SU-DHL-6 (cell line): ENCODE results near the gene YIPF7.

Source experiments
- H2AFZ ChIP-seq: fragments of 200-600 bp; sonication (generic); 2 replicates; pipeline ENCODE4 v1.6.1; 2014; ENCODE audit warnings: low read depth, mild to moderate bottlenecking, moderate library complexity, mixed read lengths, antibody characterized with exemption, low read length; ENCODE audit not compliant: severe bottlenecking
- H3F3A ChIP-seq: fragments of 200-600 bp; shearing (Covaris generic); 2 replicates; pipeline ENCODE4 v1.6.0; 2016; ENCODE audit warnings: antibody characterized with exemption, mild to moderate bottlenecking; ENCODE audit not compliant: insufficient read depth
- H3K27ac ChIP-seq: fragments of 200-600 bp; sonication (generic); 2 replicates; pipeline ENCODE4 v1.5.1; 2016; ENCODE audit warnings: low read depth, mild to moderate bottlenecking, low read length, moderate library complexity, mixed read lengths
- H3K27me3 ChIP-seq: fragments of 200-600 bp; sonication (generic), shearing (Covaris generic); 2 replicates; pipeline ENCODE4 v1.6.0; 2014; ENCODE audit warnings: mild to moderate bottlenecking, low read length
- H3K36me3 ChIP-seq: fragments of 200-600 bp; sonication (generic); 2 replicates; pipeline ENCODE4 v1.6.1; 2014; ENCODE audit warnings: mild to moderate bottlenecking, low read length, mixed read lengths
- H3K4me2 ChIP-seq: fragments of 300-600, 200-600 bp; shearing (Covaris generic), sonication (generic); 2 replicates; pipeline ENCODE4 v1.6.0; 2014; ENCODE audit warnings: low read length, low read depth, mild to moderate bottlenecking; ENCODE audit not compliant: poor library complexity, severe bottlenecking
- H3K4me3 ChIP-seq: fragments of 200-600 bp; sonication (generic); 2 replicates; pipeline ENCODE4 v1.5.1; 2014; ENCODE audit warnings: antibody characterized with exemption, low read length, mild to moderate bottlenecking, mixed read lengths; ENCODE audit not compliant: insufficient read depth, poor library complexity, severe bottlenecking
- H3K79me2 ChIP-seq: fragments of 200-600 bp; sonication (generic); 2 replicates; pipeline ENCODE4 v1.6.1; 2014; ENCODE audit warnings: mild to moderate bottlenecking, low read length, moderate library complexity; ENCODE audit not compliant: insufficient read depth
- H3K9ac ChIP-seq: fragments of 200-600 bp; sonication (generic); 2 replicates; pipeline ENCODE4 v1.7.0; 2014; ENCODE audit warnings: mild to moderate bottlenecking, low read length
- H3K9me2 ChIP-seq: fragments of 200-600 bp; sonication (generic); replicated peaks from 2 replicates; pipeline ENCODE4 v1.6.1; 2014; ENCODE audit warnings: low read length; ENCODE audit not compliant: insufficient read depth
- H3K9me3 ChIP-seq: fragments of 200-600 bp; sonication (generic); 2 replicates; pipeline ENCODE4 v1.6.1; 2014; ENCODE audit warnings: low read length, mixed read lengths; ENCODE audit not compliant: insufficient read depth
- H4K20me1 ChIP-seq: fragments of 200-600 bp; sonication (generic); 2 replicates; pipeline ENCODE4 v1.6.1; 2014; ENCODE audit warnings: low read depth, mild to moderate bottlenecking, antibody characterized with exemption, low read length, moderate library complexity, mixed read lengths
- EZH2phosphoT487 ChIP-seq: fragments of 200-600 bp; sonication (generic), shearing (Covaris generic); conservative IDR thresholded peaks from 2 replicates; pipeline ENCODE4 v1.6.1; 2018; ENCODE audit warnings: mild to moderate bottlenecking, antibody characterized with exemption, low read length, moderate library complexity, mixed read lengths
- TF ChIP-seq, protein P1 (sequence below): fragments of 200-600 bp; sonication (generic); IDR thresholded peaks from one replicate; pipeline ENCODE4 v1.5.1; 2017; ENCODE audit warnings: antibody characterized with exemption, mild to moderate bottlenecking, low read length, moderate library complexity; ENCODE audit not compliant: insufficient read depth, poor library complexity, severe bottlenecking

YIPF7 gene

DNA sequence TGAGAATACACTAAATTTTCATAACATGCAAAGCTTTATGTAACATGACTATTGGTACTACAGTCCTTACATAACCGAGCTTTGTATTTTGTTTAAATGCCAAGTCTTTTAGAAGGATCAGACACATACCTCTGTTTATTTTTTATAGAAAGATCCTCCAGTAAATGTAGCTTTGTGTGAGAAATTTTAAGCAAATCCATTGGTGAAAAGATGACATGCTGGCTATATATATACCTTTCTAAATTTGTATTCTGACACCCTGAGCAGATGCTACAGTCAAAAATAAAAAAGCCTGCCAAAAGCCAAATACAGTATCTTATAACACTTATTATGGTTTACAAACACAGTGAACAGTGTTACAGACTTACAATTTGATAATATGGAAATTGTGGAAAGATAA is at the start of gene YIPF7:
YIPF7 (minus strand) TSS at position 201 of the 400 bp plus-strand sequence. CDS start 1,525 bp downstream, outside the sequence.
- TF ChIP-seq EZH2phosphoT487: no peak
- TF ChIP-seq, protein P1, sequence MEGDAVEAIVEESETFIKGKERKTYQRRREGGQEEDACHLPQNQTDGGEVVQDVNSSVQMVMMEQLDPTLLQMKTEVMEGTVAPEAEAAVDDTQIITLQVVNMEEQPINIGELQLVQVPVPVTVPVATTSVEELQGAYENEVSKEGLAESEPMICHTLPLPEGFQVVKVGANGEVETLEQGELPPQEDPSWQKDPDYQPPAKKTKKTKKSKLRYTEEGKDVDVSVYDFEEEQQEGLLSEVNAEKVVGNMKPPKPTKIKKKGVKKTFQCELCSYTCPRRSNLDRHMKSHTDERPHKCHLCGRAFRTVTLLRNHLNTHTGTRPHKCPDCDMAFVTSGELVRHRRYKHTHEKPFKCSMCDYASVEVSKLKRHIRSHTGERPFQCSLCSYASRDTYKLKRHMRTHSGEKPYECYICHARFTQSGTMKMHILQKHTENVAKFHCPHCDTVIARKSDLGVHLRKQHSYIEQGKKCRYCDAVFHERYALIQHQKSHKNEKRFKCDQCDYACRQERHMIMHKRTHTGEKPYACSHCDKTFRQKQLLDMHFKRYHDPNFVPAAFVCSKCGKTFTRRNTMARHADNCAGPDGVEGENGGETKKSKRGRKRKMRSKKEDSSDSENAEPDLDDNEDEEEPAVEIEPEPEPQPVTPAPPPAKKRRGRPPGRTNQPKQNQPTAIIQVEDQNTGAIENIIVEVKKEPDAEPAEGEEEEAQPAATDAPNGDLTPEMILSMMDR: no peak
- H3K36me3 ChIP-seq: no peaks in the 10 kb centered on the region
- no peaks in the 10 kb centered on the region for H3K79me2 ChIP-seq
- no peak within 1 kb of the TSS for H3K27ac ChIP-seq
- no peak within 1 kb of the TSS for H3K4me3 ChIP-seq
- no peak within 1 kb of the TSS for H3K4me2 ChIP-seq
- no peak within 1 kb of the TSS for H2AFZ ChIP-seq
- no peak within 1 kb of the TSS for H3K9ac ChIP-seq
- H3K27me3 ChIP-seq: no peaks in the 10 kb centered on the region
- H3F3A ChIP-seq: no peaks in the 10 kb centered on the region
- H3K9me2 ChIP-seq: no peaks in the 10 kb centered on the region
- H3K9me3 ChIP-seq: no peaks in the 10 kb centered on the region
- no peaks in the 10 kb centered on the region for H4K20me1 ChIP-seq

DNA sequence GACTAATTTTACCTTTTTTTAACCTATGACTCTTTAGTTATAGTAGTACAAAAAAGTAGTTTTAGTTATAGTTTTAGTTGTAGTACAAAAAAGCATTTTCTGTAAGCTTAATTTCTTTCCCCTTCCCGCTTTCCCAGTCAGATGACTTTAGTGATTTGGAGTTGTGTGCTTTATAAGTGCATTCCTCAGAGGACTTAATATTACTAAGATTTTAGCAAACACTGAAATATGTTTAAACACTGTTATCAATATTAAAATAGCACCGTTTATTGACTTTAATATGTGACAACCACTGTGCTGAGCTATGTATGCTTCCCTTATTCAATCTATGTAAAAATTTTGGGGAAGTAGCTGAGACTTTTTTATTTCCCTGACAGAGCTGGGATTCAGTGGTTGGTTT is 49.6 kb upstream of the YIPF7 start:
- no peak overlapping the region for H3K4me2 ChIP-seq
- H3K27me3 ChIP-seq: no peaks in the 10 kb centered on the region
- H3F3A ChIP-seq: peaks cover 6% of the 10 kb centered on the region; the same call in 1 of the 2 replicates
- no peak overlapping the region for H2AFZ ChIP-seq
- no peak overlapping the region for H3K4me3 ChIP-seq
- TF ChIP-seq, protein P1: no peak
- no peak for TF ChIP-seq EZH2phosphoT487
- 0 out of 2 replicates have a peak, but pooled peaks cover 4% of the 10 kb centered on the region for H3K79me2 ChIP-seq
- H3K27ac ChIP-seq: no peak overlapping the region
- no peaks in the 10 kb centered on the region for H3K9me3 ChIP-seq
- peaks cover 64% of the 10 kb centered on the region for H3K36me3 ChIP-seq
- H3K9ac ChIP-seq: no peak overlapping the region
- H3K9me2 ChIP-seq: no peaks in the 10 kb centered on the region
- H4K20me1 ChIP-seq: 0 out of 2 replicates have a peak, but pooled peaks cover 3% of the 10 kb centered on the region

DNA sequence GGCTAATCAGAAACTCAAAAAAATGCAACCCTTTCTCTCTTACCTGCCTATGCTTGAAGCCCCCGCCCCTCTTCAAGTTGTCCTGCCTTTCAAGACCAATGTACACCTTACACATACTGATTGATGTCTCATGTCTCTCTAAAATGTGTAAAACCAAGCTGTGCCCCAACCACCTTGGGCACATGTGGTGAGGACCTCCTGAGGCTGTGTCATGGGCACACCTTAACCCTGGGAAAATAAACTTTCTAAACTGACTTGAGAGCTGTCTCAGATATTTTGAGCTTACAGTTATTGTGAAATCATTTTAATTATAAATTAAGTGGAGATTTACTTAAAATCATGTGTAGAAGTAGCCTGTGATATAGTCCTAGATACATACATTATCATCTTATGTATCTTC is 49.0 kb upstream of the YIPF7 start:
- Histone ChIP-seq H3K9me3 (no peaks in the 10 kb centered on the region), H3K9me2 (no peaks in the 10 kb centered on the region), H4K20me1 (0 out of 2 replicates have a peak, but pooled peaks cover 3% of the 10 kb centered on the region), H3F3A (peaks cover 6% of the 10 kb centered on the region; the same call in 1 of the 2 replicates), H3K4me3 (no peak overlapping the region), H3K4me2 (no peak overlapping the region), H3K79me2 (0 out of 2 replicates have a peak, but pooled peaks cover 4% of the 10 kb centered on the region), H3K36me3 (peaks cover 70% of the 10 kb centered on the region), H3K27me3 (no peaks in the 10 kb centered on the region), H3K9ac (no peak overlapping the region), H3K27ac (no peak overlapping the region), H2AFZ (no peak overlapping the region)
- TF ChIP-seq, protein P1: no peak
- no peak for TF ChIP-seq EZH2phosphoT487
